Transverse colon (tissue), 4 donors: ENCODE results near the gene TBCA. TPM values are rescaled to one million over a fixed set of nuclear protein-coding genes. Genes with fewer than 3 reads are reported as not detected.
"Not testable (repeated sequence)": the region's sequence is repeated elsewhere in the genome, so short reads cannot be mapped to it uniquely, and the experiment has no call there.

Experiments
- DNase-seq: peaks from one replicate; pipeline ENCODE4 v3.0.0-alpha.2; 2019
- H3K27ac ChIP-seq, 4 donors: fragments of 200-600 bp; sonication (generic); 2 replicates each; pipeline ENCODE4 v1.5.1; 2016 to 2018; ENCODE audit warnings: inconsistent platforms in 4 of 4
- H3K27me3 ChIP-seq: fragments of 200-600 bp; sonication (generic); 2 replicates; pipeline ENCODE4 v1.5.1; 2017; ENCODE audit warnings: inconsistent platforms
- H3K36me3 ChIP-seq, 4 donors: fragments of 200-600 bp; sonication (generic); 2 replicates each; pipeline ENCODE4 v1.5.1; 2017 to 2019; ENCODE audit warnings: inconsistent platforms in 4 of 4
- H3K4me1 ChIP-seq, 4 donors: fragments of 200-600 bp; sonication (generic); 2 replicates each; pipeline ENCODE4 v1.5.1; 2017 to 2020; ENCODE audit warnings: inconsistent platforms in 4 of 4
- H3K4me3 ChIP-seq, 4 donors: fragments of 200-600 bp; sonication (generic); 1 replicate in 1 of 4; 2 replicates in 3 of 4; pipeline versions ENCODE4 v1.5.1 to v1.6.1; 2017 to 2019; ENCODE audit warnings: inconsistent platforms in 4 of 4
- H3K9me3 ChIP-seq, 2 donors: fragments of 200-600 bp; sonication (generic); 2 replicates each; pipeline ENCODE4 v1.5.1; 2017 to 2019; ENCODE audit warnings: inconsistent platforms in 2 of 2
- CTCF ChIP-seq, 5 experiments: fragments of 200-600 bp in 3 of 5; fragments of 450-650 bp in 2 of 5; sonication (generic) in 3 of 5; IDR thresholded peaks; 1 replicate in 2 of 5; 2 replicates in 3 of 5; pipeline ENCODE4 v1.5.1; 2016 to 2017; ENCODE audit warnings: antibody characterized with exemption in 5 of 5, inconsistent platforms in 3 of 5, mild to moderate bottlenecking in 2 of 5, moderate library complexity in 1 of 5
- EP300 ChIP-seq: sonication (generic); formaldehyde crosslinking; IDR thresholded peaks from one replicate; pipeline ENCODE4 v1.6.1; 2017; ENCODE audit warnings: antibody characterized with exemption, low read depth
- POLR2A ChIP-seq: fragments of 450-650 bp; IDR thresholded peaks from one replicate; pipeline ENCODE4 v1.6.1; 2016; ENCODE audit warnings: antibody characterized with exemption, mild to moderate bottlenecking, moderate library complexity
- POLR2AphosphoS5 ChIP-seq, 3 donors: sonication (generic); formaldehyde crosslinking; IDR thresholded peaks; one replicate each; pipeline ENCODE4 v1.6.1; 2016; ENCODE audit warnings: antibody characterized with exemption in 3 of 3
- WGBS, 2 donors: methylation state at CpG; one replicate each; pipeline ENCODE4 v1.1.5; 2018; ENCODE audit warnings: low coverage in 1 of 2; 5-methylcytosine and 5-hydroxymethylcytosine counted together
- in situ Hi-C, 4 donors: fragments of 200-750 bp; cut with MboI; loops; one replicate each; pipeline versions ENCODE4 v1.15.0 to v1.15.1; 2017; ENCODE audit warnings: low sequenced_read_pairs in 3 of 4, low pct_ligation_motif_present in 1 of 4, low pct_unique_long_range_greater_than_20kb in 1 of 4
- intact Hi-C: fragments of 100-400 bp; cut with DNase I; formaldehyde crosslinking; loops from one replicate; pipeline ENCODE4 v1.15.1; 2023; ENCODE audit warnings: low total_unique reads
- total RNA-seq, 4 donors: library from RNA; depleted of rRNA; stranded (reverse); fragments of >200 nt; gene quantifications; one replicate each; pipeline ENCODE4 v1.1.0, GENCODE V29; 2016

TBCA gene
- total RNA-seq, 4 donors from 2014 or later: 16.1 to 125 (median 51.8) TPM

DNA sequence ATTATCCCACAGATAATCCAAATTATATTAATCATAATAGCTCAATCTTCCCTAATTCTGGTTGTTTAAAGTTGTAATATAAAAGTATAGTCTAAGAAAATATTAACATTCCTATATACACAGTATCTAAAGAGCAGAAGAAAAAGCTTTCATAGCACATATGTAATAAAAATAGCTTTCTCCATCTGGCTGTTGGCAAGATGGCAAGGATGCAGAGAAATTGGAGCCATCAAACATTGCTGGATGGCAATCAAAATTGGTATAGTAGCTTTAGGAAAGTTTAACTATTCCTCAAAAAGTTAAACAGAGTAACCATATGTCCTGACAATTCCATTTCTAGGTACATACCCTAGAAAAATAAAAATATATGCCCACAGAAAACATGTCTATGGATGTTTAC lies 66.8 kb downstream of the TBCA start:
- TF ChIP-seq POLR2A: no peak
- no peak for TF ChIP-seq CTCF (IDR thresholded peaks at IDR 0.05)
- TF ChIP-seq POLR2AphosphoS5 (IDR thresholded peaks at IDR 0.05): no peak
- no peak for TF ChIP-seq EP300
- no peak overlapping the region for H3K27ac ChIP-seq
- H3K27me3 ChIP-seq: no peaks in the 10 kb centered on the region
- intact Hi-C loops (no loop called here), in situ Hi-C loops (no loop called here)
- DNase-seq: no peak
- H3K4me1 ChIP-seq: no peaks in the 10 kb centered on the region
- H3K4me3 ChIP-seq: no peak overlapping the region
- H3K36me3 ChIP-seq: peaks cover 0 to 36% (median 14%) of the 10 kb centered on the region in 4 donors
- no peaks in the 10 kb centered on the region for H3K9me3 ChIP-seq

DNA sequence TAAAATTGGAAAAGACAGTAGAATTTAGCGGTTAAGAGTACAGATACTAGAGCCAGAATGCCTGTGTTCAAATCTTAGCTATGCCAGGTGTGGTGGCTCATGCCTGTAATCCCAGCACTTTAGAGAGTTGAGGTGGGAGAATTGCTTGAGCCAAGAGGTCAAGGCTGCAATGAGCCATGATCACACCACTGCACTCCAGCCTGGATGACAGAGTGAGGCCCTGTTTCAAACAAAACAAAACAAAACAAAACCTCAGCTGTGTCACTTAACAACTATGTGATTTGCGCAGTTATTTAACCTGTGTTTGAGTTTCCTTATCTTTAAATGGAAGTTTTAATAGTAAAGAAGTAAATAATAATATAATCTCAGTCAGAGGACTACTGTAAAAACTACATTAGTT lies 68.3 kb downstream of the TBCA start:
- Histone ChIP-seq H3K27me3 (no peaks in the 10 kb centered on the region), H3K4me3 (no peak overlapping the region), H3K9me3 (no peaks in the 10 kb centered on the region), H3K27ac (no peak overlapping the region), H3K4me1 (no peaks in the 10 kb centered on the region), H3K36me3 (peaks cover 0 to 46% (median 15%) of the 10 kb centered on the region in 4 donors)
- no peak for TF ChIP-seq CTCF (IDR thresholded peaks at IDR 0.05)
- TF ChIP-seq POLR2A: no peak
- TF ChIP-seq POLR2AphosphoS5 (IDR thresholded peaks at IDR 0.05): no peak
- TF ChIP-seq EP300: no peak
- in situ Hi-C loops: no loop called here
- intact Hi-C loops: no loop called here
- no peak for DNase-seq
- 93 to 97% methylated on average over 2 of the region's 2 CpGs for WGBS, 2 donors

DNA sequence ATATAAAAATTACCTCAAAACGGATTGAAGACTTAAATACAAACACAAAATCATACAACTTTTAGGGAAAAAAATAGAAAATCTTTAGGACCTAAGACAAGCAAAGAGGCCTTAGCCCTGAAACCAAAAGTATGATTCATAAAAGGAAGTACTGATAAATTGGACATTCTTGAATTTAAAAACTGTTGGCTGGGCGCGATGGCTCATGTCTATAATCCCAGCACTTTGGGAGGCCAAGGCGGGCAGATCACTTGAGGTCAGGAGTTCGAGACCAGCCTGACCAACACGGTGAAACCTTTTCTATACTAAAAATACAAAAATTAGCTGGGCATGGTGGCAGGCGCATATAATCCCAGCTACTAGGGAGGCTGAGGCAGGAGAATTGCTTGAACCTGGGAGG lies 76.6 kb downstream of the TBCA start:
- H3K27me3 ChIP-seq, H3K27ac ChIP-seq, DNase-seq, H3K9me3 ChIP-seq, in situ Hi-C loops, intact Hi-C loops, H3K4me1 ChIP-seq, H3K4me3 ChIP-seq: not testable (repeated sequence)
- H3K36me3 ChIP-seq: peaks cover 0 to 16% (median 6%) of the 10 kb centered on the region in 4 donors
- WGBS, 2 donors: 82 to 95% methylated on average over 7 of the region's 7 CpGs

- no peak for DNase-seq
- TF ChIP-seq CTCF (IDR thresholded peaks at IDR 0.05) (no peak), POLR2A (no peak), POLR2AphosphoS5 (IDR thresholded peaks at IDR 0.05) (no peak), EP300 (no peak)
- H3K36me3 ChIP-seq: peaks cover 0 to 12% (median 3%) of the 10 kb centered on the region in 4 donors
- H3K4me3 ChIP-seq: no peak overlapping the region
- intact Hi-C loops: no loop called here
- H3K9me3 ChIP-seq: no peaks in the 10 kb centered on the region
- no peaks in the 10 kb centered on the region for H3K27me3 ChIP-seq
- no peak overlapping the region for H3K27ac ChIP-seq
- in situ Hi-C loops: no loop called here
- H3K4me1 ChIP-seq: no peaks in the 10 kb centered on the region
These were observed 77.2 kb downstream of the TBCA start for GRCh38 chr5:77698920-77699319.

DNA sequence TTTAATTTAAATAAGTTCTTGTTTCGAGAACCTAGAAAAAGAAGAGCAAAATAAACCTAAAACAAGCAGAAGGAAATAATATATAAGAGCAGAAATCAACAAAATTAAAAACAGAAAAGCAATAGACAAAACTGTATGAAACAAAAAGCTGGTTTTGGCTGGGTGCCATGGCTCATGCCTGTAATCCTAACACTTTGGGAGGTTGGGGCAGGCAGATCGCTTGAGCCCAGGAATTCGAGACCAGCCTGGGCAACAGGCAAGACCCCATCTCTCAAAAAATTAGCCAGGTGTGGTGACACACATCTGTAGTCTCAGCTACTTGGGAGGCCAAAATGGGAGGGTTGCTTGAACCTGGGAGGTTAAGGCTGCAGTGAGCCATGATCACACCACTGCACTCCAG lies 78.4 kb downstream of the TBCA start:
- TF ChIP-seq POLR2A: no peak
- no peak for TF ChIP-seq CTCF (IDR thresholded peaks at IDR 0.05)
- no peak for TF ChIP-seq EP300
- no peak for TF ChIP-seq POLR2AphosphoS5 (IDR thresholded peaks at IDR 0.05)
- H3K27ac ChIP-seq: no peak overlapping the region
- H3K36me3 ChIP-seq: peaks cover 0 to 16% (median 0%) of the 10 kb centered on the region in 4 donors
- intact Hi-C loops: no loop called here
- in situ Hi-C loops: no loop called here
- no peak for DNase-seq
- 93 to 94% methylated on average over 3 of the region's 3 CpGs for WGBS, 2 donors
- H3K9me3 ChIP-seq: no peaks in the 10 kb centered on the region
- H3K4me3 ChIP-seq: no peak overlapping the region
- H3K27me3 ChIP-seq: no peaks in the 10 kb centered on the region
- no peaks in the 10 kb centered on the region for H3K4me1 ChIP-seq
